ENCODE measurements around the gene EXT2. TPM values are rescaled to one million over a fixed set of nuclear protein-coding genes. Genes with fewer than 3 reads are reported as not detected.

EXT2 gene
- total RNA-seq, 1 donor from 2014 or later = 106 TPM

DNA sequence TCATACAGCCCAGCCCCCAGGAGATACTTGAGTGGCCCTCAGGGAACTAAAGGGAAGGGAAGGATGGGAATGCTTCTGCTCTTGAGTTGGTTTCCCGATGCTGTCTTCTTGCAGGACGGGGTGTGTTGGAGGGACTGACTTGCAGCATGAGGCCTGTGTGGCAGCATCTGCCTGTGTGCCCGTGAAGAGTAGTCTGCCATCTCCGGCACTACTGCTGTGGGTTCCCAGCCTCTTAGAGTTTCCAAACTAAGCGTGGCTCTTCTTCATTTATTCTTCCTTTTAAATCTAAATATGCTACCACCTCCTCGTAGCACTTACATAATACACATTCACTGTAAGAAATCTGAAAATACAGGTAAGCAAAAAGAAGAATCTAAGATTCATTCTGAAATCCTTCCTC, 12.8 kb downstream of the EXT2 start:
- TF ChIP-seq, protein P1, sequence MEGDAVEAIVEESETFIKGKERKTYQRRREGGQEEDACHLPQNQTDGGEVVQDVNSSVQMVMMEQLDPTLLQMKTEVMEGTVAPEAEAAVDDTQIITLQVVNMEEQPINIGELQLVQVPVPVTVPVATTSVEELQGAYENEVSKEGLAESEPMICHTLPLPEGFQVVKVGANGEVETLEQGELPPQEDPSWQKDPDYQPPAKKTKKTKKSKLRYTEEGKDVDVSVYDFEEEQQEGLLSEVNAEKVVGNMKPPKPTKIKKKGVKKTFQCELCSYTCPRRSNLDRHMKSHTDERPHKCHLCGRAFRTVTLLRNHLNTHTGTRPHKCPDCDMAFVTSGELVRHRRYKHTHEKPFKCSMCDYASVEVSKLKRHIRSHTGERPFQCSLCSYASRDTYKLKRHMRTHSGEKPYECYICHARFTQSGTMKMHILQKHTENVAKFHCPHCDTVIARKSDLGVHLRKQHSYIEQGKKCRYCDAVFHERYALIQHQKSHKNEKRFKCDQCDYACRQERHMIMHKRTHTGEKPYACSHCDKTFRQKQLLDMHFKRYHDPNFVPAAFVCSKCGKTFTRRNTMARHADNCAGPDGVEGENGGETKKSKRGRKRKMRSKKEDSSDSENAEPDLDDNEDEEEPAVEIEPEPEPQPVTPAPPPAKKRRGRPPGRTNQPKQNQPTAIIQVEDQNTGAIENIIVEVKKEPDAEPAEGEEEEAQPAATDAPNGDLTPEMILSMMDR (IDR thresholded peaks at IDR 0.05) = no peak
- Mint-ChIP-seq H3K4me3 (ENCODE audit: unreplicated experiment) (no peak overlapping the region), H3K4me1 (ENCODE audit: low read depth) (peaks cover 5% of the 10 kb centered on the region), H3K27ac (ENCODE audit: unreplicated experiment) (no peak overlapping the region), H3K9me3 (ENCODE audit: low read depth) (no peaks in the 10 kb centered on the region), H3K36me3 (ENCODE audit: low read depth) (peaks cover 9% of the 10 kb centered on the region), H3K27me3 (ENCODE audit: low read depth) (no peaks in the 10 kb centered on the region)
- DNase-seq (ENCODE audit: low spot score) = no peak

DNA sequence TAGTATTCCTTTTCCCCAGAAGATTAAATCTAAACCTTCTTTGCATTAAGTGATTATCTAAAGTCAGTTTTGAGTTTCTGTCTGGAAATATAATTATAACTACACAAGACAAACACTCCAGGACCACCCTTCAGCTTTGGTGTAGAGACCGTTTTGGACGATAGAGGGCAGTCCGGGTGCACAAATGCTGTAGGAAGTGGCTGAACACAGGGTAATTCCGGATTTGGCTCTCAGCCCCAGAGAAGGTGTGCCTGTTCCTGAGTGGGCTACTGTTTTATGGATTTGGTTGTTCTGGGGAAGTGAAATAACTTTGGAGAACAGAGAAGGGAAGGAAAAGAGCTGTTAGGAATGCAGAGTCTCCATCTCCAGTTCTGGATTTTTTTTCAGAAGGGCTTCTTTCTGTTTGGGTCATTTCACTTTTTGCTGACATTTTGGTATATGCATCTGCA, 14.8 kb downstream of the EXT2 start:
- no peak overlapping the region for H3K27ac Mint-ChIP-seq (ENCODE audit: unreplicated experiment)
- no peaks in the 10 kb centered on the region for H3K27me3 Mint-ChIP-seq (ENCODE audit: low read depth)
- TF ChIP-seq, protein P1 (IDR thresholded peaks at IDR 0.05) = peak; percentile 93
- no peak overlapping the region for H3K4me3 Mint-ChIP-seq (ENCODE audit: unreplicated experiment)
- H3K4me1 Mint-ChIP-seq (ENCODE audit: low read depth) = peaks cover 5% of the 10 kb centered on the region
- no peaks in the 10 kb centered on the region for H3K9me3 Mint-ChIP-seq (ENCODE audit: low read depth)
- H3K36me3 Mint-ChIP-seq (ENCODE audit: low read depth) = peaks cover 17% of the 10 kb centered on the region
- DNase-seq (ENCODE audit: low spot score) = no peak

DNA sequence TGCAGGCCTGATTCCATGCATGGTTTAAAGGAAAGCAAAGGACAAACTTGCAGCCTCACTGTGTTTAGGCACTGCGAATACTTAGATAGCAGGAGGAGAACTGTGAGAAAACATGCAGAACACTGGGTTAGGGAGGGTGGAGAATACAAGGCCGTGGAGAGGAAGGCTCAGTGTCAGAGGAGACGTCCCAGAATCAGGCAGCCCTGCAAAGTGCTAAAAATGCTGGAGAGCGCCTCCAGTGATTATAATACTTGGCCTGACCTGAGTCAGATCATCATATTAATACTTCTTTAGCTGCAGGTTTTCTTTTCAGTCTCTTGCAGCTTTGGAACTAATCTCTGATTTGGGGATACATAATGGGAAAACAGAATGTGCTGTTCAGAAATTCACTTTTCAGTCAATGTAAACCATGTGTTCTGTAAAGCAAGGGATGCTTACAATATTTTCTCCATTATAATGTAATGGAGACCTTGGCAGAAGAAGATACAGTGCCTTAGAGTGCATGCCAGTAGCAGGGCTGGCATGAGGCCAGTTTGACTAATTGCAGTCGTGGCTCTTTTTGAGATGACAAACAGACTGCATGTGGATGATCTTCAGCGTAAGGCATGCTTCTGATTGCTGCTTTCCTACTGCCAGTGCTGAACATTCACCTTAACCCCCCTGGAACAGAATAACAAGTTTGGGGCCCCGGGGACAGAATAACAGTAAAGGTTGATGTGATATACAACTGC, 16.8 kb downstream of the EXT2 start:
- TF ChIP-seq, protein P1 (IDR thresholded peaks at IDR 0.05) = no peak
- no peaks in the 10 kb centered on the region for H3K9me3 Mint-ChIP-seq (ENCODE audit: low read depth)
- H3K4me1 Mint-ChIP-seq (ENCODE audit: low read depth) = peaks cover 5% of the 10 kb centered on the region
- no peaks in the 10 kb centered on the region for H3K27me3 Mint-ChIP-seq (ENCODE audit: low read depth)
- no peak overlapping the region for H3K27ac Mint-ChIP-seq (ENCODE audit: unreplicated experiment)
- DNase-seq (ENCODE audit: low spot score) = no peak
- H3K4me3 Mint-ChIP-seq (ENCODE audit: unreplicated experiment) = no peak overlapping the region
- H3K36me3 Mint-ChIP-seq (ENCODE audit: low read depth) = peaks cover 25% of the 10 kb centered on the region

DNA sequence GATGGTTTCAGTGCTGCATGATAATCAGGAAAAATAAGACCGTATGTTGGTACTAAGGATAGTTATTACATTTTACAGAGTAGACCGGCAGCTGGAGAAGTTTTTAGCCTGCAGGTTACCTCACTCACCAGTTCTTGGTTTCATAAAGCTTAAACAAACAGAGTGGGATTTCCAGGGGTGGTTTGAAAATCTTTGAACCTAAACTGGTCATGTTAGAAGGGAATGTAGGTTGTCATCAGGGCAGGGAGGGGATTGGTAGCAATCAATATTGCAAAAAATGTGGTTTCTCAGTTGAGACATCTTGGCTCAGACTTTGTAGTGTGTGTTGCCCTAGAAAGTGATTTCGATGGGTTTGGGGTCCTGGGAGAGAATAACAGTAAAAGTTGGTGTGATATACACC, 17.5 kb downstream of the EXT2 start:
- DNase-seq (ENCODE audit: low spot score) = no peak
- Mint-ChIP-seq H3K27ac (ENCODE audit: unreplicated experiment) (no peak overlapping the region), H3K36me3 (ENCODE audit: low read depth) (peaks cover 23% of the 10 kb centered on the region), H3K4me3 (ENCODE audit: unreplicated experiment) (no peak overlapping the region), H3K4me1 (ENCODE audit: low read depth) (peaks cover 5% of the 10 kb centered on the region), H3K27me3 (ENCODE audit: low read depth) (no peaks in the 10 kb centered on the region), H3K9me3 (ENCODE audit: low read depth) (no peaks in the 10 kb centered on the region)
- TF ChIP-seq, protein P1 (IDR thresholded peaks at IDR 0.05) = no peak

DNA sequence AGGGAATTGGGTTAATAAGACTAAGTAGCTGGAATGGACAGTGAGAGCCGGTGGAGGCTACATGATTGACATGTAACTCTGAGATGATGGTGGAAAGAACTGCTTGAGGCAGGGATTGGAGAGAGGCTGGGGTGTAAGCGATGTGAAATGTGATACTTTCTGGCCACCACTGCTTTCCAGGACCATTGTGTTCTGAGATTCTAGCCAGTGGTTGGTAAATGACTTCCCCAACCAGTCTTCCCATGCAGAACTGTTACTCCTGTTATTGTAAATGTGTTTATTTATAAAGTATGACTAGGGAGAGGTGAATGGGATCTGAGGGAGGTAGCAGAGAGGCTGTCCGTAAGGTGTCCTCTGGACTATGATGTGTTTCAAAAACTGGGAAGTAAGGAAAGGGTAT, 18.1 kb downstream of the EXT2 start:
- no peaks in the 10 kb centered on the region for H3K9me3 Mint-ChIP-seq (ENCODE audit: low read depth)
- no peaks in the 10 kb centered on the region for H3K27me3 Mint-ChIP-seq (ENCODE audit: low read depth)
- H3K36me3 Mint-ChIP-seq (ENCODE audit: low read depth) = peaks cover 23% of the 10 kb centered on the region
- H3K27ac Mint-ChIP-seq (ENCODE audit: unreplicated experiment) = no peak overlapping the region
- TF ChIP-seq, protein P1 (IDR thresholded peaks at IDR 0.05) = no peak
- peaks cover 5% of the 10 kb centered on the region for H3K4me1 Mint-ChIP-seq (ENCODE audit: low read depth)
- DNase-seq (ENCODE audit: low spot score) = no peak
- no peak overlapping the region for H3K4me3 Mint-ChIP-seq (ENCODE audit: unreplicated experiment)
